ENCODE measurements around the gene RASA2. TPM values are rescaled to one million over a fixed set of nuclear protein-coding genes. Genes with fewer than 3 reads are reported as not detected.

The RASA2 gene
- total RNA-seq, 1 donor from 2014 or later = 15.1 TPM

DNA sequence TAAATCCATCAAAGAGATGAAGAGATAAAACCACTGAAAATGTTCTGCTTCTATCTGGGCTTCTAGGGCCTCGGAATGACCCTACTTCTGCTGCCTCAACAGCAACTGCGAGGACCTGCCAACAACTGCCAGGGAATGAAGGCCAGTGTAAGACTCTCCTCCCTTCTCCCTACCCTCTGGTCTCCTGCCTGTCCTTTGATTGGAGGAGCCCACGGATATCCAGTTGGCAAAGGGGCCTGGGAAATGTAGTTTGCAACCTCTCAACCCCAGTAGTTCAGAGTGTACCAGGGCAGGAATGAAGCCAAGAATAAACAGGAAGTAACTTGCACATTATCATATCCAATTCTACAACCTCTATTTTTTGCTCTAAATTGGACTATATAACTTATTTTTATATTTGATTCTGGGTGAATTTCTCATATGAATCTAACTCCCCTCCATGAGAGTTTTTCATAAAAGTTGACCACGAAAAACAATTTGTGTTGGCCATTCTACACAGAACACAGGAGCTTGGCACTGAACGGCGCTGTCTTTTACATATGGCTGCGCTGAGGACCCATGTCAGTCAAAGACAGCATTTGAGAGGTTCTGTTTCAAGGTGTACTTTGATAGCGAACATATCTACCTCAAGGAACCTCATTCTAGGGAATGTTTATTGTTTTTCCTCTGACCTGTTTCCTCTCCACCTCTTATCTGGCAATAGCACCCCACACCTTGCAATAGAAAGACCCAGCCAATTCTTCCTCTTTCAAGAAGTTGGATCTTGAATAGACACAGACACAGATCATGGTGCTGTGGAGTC lies 160.1 kb downstream of the RASA2 start:
- no peak overlapping the region for H3K4me3 ChIP-seq (ENCODE audit: low read depth, low read length)
- no peak for DNase-seq (ENCODE audit: low read depth)
- TF ChIP-seq, protein P1, sequence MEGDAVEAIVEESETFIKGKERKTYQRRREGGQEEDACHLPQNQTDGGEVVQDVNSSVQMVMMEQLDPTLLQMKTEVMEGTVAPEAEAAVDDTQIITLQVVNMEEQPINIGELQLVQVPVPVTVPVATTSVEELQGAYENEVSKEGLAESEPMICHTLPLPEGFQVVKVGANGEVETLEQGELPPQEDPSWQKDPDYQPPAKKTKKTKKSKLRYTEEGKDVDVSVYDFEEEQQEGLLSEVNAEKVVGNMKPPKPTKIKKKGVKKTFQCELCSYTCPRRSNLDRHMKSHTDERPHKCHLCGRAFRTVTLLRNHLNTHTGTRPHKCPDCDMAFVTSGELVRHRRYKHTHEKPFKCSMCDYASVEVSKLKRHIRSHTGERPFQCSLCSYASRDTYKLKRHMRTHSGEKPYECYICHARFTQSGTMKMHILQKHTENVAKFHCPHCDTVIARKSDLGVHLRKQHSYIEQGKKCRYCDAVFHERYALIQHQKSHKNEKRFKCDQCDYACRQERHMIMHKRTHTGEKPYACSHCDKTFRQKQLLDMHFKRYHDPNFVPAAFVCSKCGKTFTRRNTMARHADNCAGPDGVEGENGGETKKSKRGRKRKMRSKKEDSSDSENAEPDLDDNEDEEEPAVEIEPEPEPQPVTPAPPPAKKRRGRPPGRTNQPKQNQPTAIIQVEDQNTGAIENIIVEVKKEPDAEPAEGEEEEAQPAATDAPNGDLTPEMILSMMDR (conservative IDR thresholded peaks at IDR 0.05; ENCODE audit: low read depth, low read length) = no peak

DNA sequence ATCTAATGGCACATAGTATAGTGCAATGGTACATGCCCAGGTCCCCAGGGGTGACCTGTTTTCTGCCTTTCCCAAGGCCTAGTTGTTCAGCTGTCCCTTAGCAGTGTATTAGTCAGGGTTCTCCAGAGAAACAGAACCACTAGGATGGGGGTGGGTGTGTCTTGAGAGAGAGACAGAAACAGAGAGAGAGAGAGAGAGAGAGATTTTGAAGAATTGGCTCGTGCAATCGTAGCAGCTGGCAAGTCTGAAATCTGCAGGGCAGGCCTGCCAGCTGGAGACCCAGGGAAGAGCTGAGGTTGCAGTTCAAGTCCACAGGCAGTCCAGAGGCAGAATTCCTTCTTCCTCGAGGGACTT lies 160.7 kb downstream of the RASA2 start:
- DNase-seq (ENCODE audit: low read depth) = no peak
- TF ChIP-seq, protein P1 (conservative IDR thresholded peaks at IDR 0.05; ENCODE audit: low read depth, low read length) = no peak
- no peak overlapping the region for H3K4me3 ChIP-seq (ENCODE audit: low read depth, low read length)

GRCh38 chr3:141648055-141648910 lies 161.5 kb downstream of the RASA2 start:
- no peak for DNase-seq (ENCODE audit: low read depth)
- no peak overlapping the region for H3K4me3 ChIP-seq (ENCODE audit: low read depth, low read length)
- TF ChIP-seq, protein P1 (conservative IDR thresholded peaks at IDR 0.05; ENCODE audit: low read depth, low read length) = no peak

DNA sequence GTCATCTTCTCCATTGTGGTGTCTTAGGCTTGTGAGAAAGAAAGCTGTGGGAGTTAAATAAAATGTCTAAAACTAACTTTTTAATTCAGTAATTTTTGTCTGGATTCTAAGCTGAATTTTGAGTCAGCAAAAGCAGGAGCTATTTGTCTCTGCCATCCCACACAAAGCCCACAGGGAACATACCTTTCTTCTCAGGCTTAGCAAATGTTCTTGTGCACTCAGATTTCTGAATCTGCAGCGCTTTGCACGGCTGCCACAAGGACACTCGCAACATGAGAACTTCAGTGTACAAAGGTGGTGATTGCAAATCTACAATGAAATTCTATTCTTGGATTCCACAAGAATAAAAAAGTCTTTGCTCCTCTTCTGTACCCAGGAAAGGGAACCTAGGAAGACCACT lies 163.0 kb downstream of the RASA2 start:
- no peak overlapping the region for H3K4me3 ChIP-seq (ENCODE audit: low read depth, low read length)
- TF ChIP-seq, protein P1 (conservative IDR thresholded peaks at IDR 0.05; ENCODE audit: low read depth, low read length) = no peak
- no peak for DNase-seq (ENCODE audit: low read depth)

- no peak overlapping the region for H3K4me3 ChIP-seq (ENCODE audit: low read depth, low read length)
- TF ChIP-seq, protein P1 (conservative IDR thresholded peaks at IDR 0.05; ENCODE audit: low read depth, low read length) = no peak
- no peak for DNase-seq (ENCODE audit: low read depth)
Measured at GRCh38 chr3:141650783-141651182, 164.0 kb downstream of the RASA2 start.

- H3K4me3 ChIP-seq (ENCODE audit: low read depth, low read length) = no peak overlapping the region
- TF ChIP-seq, protein P1 (conservative IDR thresholded peaks at IDR 0.05; ENCODE audit: low read depth, low read length) = no peak
- DNase-seq (ENCODE audit: low read depth) = no peak
Measured at GRCh38 chr3:141651409-141651808, 164.6 kb downstream of the RASA2 start.
